ENCODE measurements around the gene DSG1. TPM values are rescaled to one million over a fixed set of nuclear protein-coding genes. Genes with fewer than 3 reads are reported as not detected.
"Not testable (repeated sequence)": the region's sequence is repeated elsewhere in the genome, so short reads cannot be mapped to it uniquely, and the experiment has no call there.

The DSG1 gene
- total RNA-seq, 2 experiments from 2014 or later, result not detected

- Histone ChIP-seq H3K27ac (ENCODE audit: low read depth, low read length, poor library complexity, severe bottlenecking) (no peak overlapping the region), H3K4me1 (ENCODE audit: insufficient read depth, low read length, poor library complexity, severe bottlenecking) (no peaks in the 10 kb centered on the region), H2AFZ (ENCODE audit: low read length) (no peak overlapping the region), H3K4me3 (ENCODE audit: low read depth, low read length, poor library complexity, severe bottlenecking) (no peak overlapping the region), H3K9me2 (ENCODE audit: insufficient read depth, low read length) (no peaks in the 10 kb centered on the region), H3K9me3 (ENCODE audit: low read length) (no peaks in the 10 kb centered on the region), H4K20me1 (ENCODE audit: insufficient read depth, low read length) (no peaks in the 10 kb centered on the region), H3K36me3 (ENCODE audit: insufficient read depth, low read length) (no peaks in the 10 kb centered on the region), H3K79me2 (ENCODE audit: insufficient read depth, low read depth, low read length) (no peaks in the 10 kb centered on the region), H3K4me2 (ENCODE audit: low read length) (no peak overlapping the region)
- ChIA-PET CTCF (ENCODE audit: unreplicated experiment) (no interaction called here), POLR2A (no interaction called here)
- intact Hi-C loops (cut with micrococcal nuclease; ENCODE audit: unreplicated experiment), result no loop called here
- BruUV-seq (replicated peaks), result no TSS peak
- DNase-seq (ENCODE audit: low spot score), result no peak
- TF ChIP-seq CTCF (conservative IDR thresholded peaks at IDR 0.05; ENCODE audit: low read length), result no peak
- no peak for TF ChIP-seq EZH2phosphoT487 (IDR thresholded peaks at IDR 0.05; ENCODE audit: borderline replicate concordance, low read depth, low read length)
These were observed 12.0 kb downstream of the DSG1 start for GRCh38 chr18:31329787-31330438.

GRCh38 chr18:31343454-31343853 lies 25.5 kb downstream of the DSG1 start:
- no peak overlapping the region for H3K4me2 ChIP-seq (ENCODE audit: low read length)
- intact Hi-C loops (cut with micrococcal nuclease; ENCODE audit: unreplicated experiment), result no loop called here
- H3K9me2 ChIP-seq (ENCODE audit: insufficient read depth, low read length), result no peaks in the 10 kb centered on the region
- no peak overlapping the region for H2AFZ ChIP-seq (ENCODE audit: low read length)
- CTCF ChIA-PET (ENCODE audit: unreplicated experiment), result no interaction called here
- no peak for DNase-seq (ENCODE audit: low spot score)
- BruUV-seq (replicated peaks), result no TSS peak
- H3K4me1 ChIP-seq (ENCODE audit: insufficient read depth, low read length, poor library complexity, severe bottlenecking), result no peaks in the 10 kb centered on the region
- H3K36me3 ChIP-seq (ENCODE audit: insufficient read depth, low read length), result no peaks in the 10 kb centered on the region
- H3K79me2 ChIP-seq (ENCODE audit: insufficient read depth, low read depth, low read length), result no peaks in the 10 kb centered on the region
- TF ChIP-seq CTCF (conservative IDR thresholded peaks at IDR 0.05; ENCODE audit: low read length) (no peak), EZH2phosphoT487 (IDR thresholded peaks at IDR 0.05; ENCODE audit: borderline replicate concordance, low read depth, low read length) (no peak)
- H3K27ac ChIP-seq (ENCODE audit: low read depth, low read length, poor library complexity, severe bottlenecking), result no peak overlapping the region
- no peaks in the 10 kb centered on the region for H3K9me3 ChIP-seq (ENCODE audit: low read length)
- POLR2A ChIA-PET, result interaction anchor here (0.7 kb wide), 1 partner anchor 130 kb away, joined by 4 read pairs; no protein-coding TSS in a partner anchor
- no peak overlapping the region for H3K4me3 ChIP-seq (ENCODE audit: low read depth, low read length, poor library complexity, severe bottlenecking)
- no peaks in the 10 kb centered on the region for H4K20me1 ChIP-seq (ENCODE audit: insufficient read depth, low read length)

DNA sequence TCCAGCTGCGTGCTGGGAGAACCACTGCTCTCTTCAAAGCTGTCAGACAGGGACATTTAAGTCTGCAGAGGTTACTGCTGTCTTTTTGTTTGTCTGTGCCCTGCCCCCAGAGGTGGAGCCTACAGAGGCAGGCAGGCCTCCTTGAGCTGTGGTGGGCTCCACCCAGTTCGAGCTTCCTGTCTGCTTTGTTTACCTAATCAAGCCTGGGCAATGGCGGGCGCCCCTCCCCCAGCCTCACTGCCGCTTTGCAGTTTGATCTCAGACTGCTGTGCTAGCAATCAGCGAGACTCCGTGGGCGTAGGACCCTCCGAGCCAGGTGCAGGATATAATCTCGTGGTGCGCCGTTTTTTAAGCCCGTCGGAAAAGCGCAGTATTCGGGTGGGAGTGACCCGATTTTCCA lies 35.4 kb downstream of the DSG1 start:
- H3K27ac ChIP-seq (ENCODE audit: low read depth, low read length, poor library complexity, severe bottlenecking); H3K9me3 ChIP-seq (ENCODE audit: low read length); POLR2A ChIA-PET; intact Hi-C loops (cut with micrococcal nuclease; ENCODE audit: unreplicated experiment); H3K4me3 ChIP-seq (ENCODE audit: low read depth, low read length, poor library complexity, severe bottlenecking); H3K9me2 ChIP-seq (ENCODE audit: insufficient read depth, low read length); H4K20me1 ChIP-seq (ENCODE audit: insufficient read depth, low read length); H3K36me3 ChIP-seq (ENCODE audit: insufficient read depth, low read length); BruUV-seq (replicated peaks); H2AFZ ChIP-seq (ENCODE audit: low read length); H3K4me1 ChIP-seq (ENCODE audit: insufficient read depth, low read length, poor library complexity, severe bottlenecking); H3K4me2 ChIP-seq (ENCODE audit: low read length); H3K79me2 ChIP-seq (ENCODE audit: insufficient read depth, low read depth, low read length); DNase-seq (ENCODE audit: low spot score); CTCF ChIA-PET (ENCODE audit: unreplicated experiment): not testable (repeated sequence)

All from OCI-LY7 (cell line).